ENCODE data around the gene TBC1D2B.

TBC1D2B gene

DNA sequence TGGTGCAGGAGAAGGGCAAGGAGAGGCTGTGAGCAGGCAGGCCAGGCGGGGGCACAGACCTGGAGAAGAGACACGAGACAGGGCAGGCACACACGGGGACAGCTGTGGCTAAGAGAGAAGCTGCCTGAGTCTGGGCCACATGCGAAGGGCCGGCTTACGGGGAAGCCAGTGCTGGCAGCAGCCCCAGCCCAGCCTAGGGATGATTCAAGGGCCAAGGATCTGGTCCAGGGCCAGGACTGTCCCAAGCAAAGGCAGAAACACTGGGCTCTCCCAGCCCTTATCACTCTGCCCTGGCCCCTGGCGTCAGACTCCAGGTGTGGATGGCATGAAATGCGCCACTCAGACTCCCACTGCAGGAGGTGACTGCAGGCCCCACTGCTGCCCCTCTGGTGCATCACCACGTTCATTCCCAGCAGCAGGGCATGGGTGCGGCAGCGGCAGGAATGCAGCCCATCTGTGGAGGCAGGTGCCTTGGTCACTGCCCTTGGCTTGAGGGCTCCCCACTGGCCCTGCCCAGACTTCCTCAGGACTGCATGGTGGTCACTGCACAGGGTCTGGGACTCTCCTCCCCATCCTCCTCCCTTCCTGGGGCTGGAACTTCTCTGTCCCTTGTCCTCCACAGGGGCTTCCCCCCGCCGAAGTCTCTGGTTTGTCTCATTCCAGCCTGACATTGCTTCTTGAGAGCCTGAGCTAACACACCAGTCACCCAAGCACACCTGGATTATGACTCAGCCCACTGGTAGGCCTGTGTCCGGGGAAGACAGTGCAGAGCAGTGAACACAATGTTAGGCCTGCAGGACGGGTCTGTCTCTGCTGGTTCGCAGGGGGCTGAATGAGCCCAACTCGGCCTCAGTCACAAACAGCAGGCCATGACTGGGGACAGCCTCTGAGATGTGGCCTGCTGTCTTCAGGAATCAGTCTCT is 69.3 kb downstream of the TBC1D2B start:
- H3K9me3 Mint-ChIP-seq, result no peaks in the 10 kb centered on the region
- no peak overlapping the region for H3K4me3 Mint-ChIP-seq
- TF ChIP-seq, protein P1, sequence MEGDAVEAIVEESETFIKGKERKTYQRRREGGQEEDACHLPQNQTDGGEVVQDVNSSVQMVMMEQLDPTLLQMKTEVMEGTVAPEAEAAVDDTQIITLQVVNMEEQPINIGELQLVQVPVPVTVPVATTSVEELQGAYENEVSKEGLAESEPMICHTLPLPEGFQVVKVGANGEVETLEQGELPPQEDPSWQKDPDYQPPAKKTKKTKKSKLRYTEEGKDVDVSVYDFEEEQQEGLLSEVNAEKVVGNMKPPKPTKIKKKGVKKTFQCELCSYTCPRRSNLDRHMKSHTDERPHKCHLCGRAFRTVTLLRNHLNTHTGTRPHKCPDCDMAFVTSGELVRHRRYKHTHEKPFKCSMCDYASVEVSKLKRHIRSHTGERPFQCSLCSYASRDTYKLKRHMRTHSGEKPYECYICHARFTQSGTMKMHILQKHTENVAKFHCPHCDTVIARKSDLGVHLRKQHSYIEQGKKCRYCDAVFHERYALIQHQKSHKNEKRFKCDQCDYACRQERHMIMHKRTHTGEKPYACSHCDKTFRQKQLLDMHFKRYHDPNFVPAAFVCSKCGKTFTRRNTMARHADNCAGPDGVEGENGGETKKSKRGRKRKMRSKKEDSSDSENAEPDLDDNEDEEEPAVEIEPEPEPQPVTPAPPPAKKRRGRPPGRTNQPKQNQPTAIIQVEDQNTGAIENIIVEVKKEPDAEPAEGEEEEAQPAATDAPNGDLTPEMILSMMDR (IDR thresholded peaks at IDR 0.05; ENCODE audit: unreplicated experiment in 3 of 3), result no peak
- peaks cover 31% of the 10 kb centered on the region for H3K36me3 Mint-ChIP-seq (ENCODE audit: low read depth)
- peaks cover 41% of the 10 kb centered on the region for H3K4me1 Mint-ChIP-seq
- peak overlapping the region in 2 of 3 experiments; percentile 14 to 61 for H3K27ac Mint-ChIP-seq
- peaks cover 9% of the 10 kb centered on the region for H3K27me3 Mint-ChIP-seq (ENCODE audit: low read depth)

DNA sequence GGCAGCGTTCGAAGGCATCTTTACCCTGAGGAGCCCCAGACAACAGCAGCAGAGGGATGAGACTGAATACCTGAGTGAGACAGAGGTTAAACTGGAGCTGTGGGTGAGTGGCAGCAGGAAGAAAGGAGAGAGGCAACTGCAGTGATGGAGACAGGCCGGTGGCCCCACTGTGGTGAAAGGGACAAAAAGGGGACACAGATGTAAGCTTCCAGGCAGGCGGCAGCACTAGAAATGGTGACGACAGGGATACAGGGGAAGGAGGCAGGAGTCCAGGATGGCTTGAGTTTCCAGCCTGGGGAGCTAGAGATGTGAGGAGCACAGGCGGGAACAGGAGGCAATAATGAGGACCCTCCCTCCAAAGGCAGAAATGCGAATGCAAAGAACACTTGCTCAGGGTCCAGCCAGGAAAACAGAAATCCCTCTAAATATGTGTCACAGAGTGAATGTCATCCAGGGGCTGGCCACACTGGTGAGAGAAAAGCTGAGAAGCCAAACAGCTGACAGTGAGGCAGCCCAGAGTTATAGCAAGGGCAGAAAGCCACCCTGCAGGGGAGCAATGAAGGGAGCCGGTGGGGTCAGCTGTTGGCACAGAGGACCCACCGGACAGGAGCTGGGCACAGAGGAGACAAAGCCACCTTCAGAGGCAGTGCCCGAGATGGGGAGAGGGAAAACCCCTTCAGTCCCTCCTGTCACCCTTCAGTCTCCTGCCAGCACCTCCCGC is 70.1 kb downstream of the TBC1D2B start:
- Mint-ChIP-seq H3K4me1 (peaks cover 44% of the 10 kb centered on the region), H3K27ac (peak overlapping the region in 2 of 3 experiments; percentile 14 to 61), H3K36me3 (ENCODE audit: low read depth) (peaks cover 32% of the 10 kb centered on the region), H3K27me3 (ENCODE audit: low read depth) (peaks cover 9% of the 10 kb centered on the region), H3K4me3 (peak overlapping the region in 1 of 3 experiments; percentile 9), H3K9me3 (no peaks in the 10 kb centered on the region)
- TF ChIP-seq, protein P1 (IDR thresholded peaks at IDR 0.05; ENCODE audit: unreplicated experiment in 3 of 3), result no peak

- TF ChIP-seq, protein P1 (IDR thresholded peaks at IDR 0.05; ENCODE audit: unreplicated experiment in 3 of 3), result no peak
- Mint-ChIP-seq H3K27me3 (ENCODE audit: low read depth) (peaks cover 9% of the 10 kb centered on the region), H3K9me3 (no peaks in the 10 kb centered on the region), H3K4me3 (no peak overlapping the region), H3K27ac (peak overlapping the region in 2 of 3 experiments; percentile 14 to 61), H3K4me1 (peaks cover 44% of the 10 kb centered on the region), H3K36me3 (ENCODE audit: low read depth) (peaks cover 31% of the 10 kb centered on the region)
Observed at GRCh38 chr15:78006567-78007205, 70.8 kb downstream of the TBC1D2B start.

DNA sequence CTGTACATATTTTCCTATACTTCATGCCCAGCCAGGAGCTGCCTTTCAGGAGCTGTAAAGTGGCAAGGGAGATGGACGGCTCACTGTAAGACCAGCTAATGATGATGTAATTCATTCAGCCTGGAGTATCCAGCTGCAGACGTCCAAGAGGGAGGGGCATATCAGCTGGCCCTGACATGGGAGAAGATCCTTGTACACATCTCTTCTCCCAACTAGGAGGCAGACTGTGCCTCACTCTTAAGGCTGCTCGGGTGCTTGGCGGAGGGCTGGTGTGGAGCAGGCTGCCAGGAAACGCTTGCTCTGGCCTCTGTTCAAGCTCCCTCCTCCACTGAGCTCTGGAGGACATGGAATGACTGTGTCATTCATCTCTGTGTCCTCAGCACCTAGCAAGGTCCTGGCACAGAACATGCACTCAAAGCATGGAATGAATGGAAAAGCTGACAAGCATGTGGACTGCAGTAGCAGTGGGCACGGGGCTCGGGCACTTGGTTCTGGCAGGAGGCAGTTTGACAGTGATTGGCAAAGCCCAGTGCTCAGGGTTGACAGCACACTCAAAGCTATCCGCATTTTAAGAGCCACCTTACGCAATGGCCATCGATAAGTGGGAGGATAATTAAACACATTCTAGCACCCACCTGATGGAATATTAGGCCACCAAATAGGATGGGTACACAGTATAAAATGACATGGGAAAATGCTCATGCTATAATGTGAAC is 72.4 kb downstream of the TBC1D2B start:
- Mint-ChIP-seq H3K9me3 (no peaks in the 10 kb centered on the region), H3K4me3 (peak overlapping the region in 1 of 3 experiments; percentile 13), H3K27ac (peak overlapping the region; percentile 8 to 69 (median 52)), H3K4me1 (peaks cover 52% of the 10 kb centered on the region), H3K36me3 (ENCODE audit: low read depth) (peaks cover 30% of the 10 kb centered on the region), H3K27me3 (ENCODE audit: low read depth) (peaks cover 12% of the 10 kb centered on the region)
- TF ChIP-seq, protein P1 (IDR thresholded peaks at IDR 0.05; ENCODE audit: unreplicated experiment in 3 of 3), result peak in 1 of 3 experiments; percentile 12

DNA sequence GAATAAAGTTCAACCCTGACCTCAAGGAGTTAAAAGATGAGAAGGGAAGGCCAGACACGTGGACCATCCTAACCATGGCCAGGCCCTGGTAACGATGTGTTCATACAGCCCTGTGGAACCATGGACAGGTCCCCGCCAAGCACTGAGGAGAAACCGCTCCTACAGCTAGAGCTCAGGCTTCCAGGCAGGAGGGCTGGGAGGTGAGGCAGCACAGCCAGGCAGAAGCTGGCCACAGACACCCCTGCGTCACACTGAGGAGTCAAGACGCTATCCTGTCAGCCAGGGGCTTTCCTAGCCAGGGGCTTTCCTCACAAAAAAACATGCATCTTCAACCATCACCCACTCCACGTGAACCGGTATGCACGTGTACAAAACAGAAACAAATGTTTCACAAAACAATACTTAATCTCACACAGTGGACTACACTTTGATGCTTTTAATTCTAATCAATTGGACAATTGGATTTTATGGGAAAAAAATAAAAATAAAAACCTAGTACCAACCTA is 73.2 kb downstream of the TBC1D2B start:
- Mint-ChIP-seq H3K36me3 (ENCODE audit: low read depth) (peaks cover 30% of the 10 kb centered on the region), H3K4me1 (peaks cover 52% of the 10 kb centered on the region), H3K4me3 (no peak overlapping the region), H3K9me3 (no peaks in the 10 kb centered on the region), H3K27ac (peak overlapping the region in 2 of 3 experiments; percentile 46 to 69), H3K27me3 (ENCODE audit: low read depth) (peaks cover 12% of the 10 kb centered on the region)
- TF ChIP-seq, protein P1 (IDR thresholded peaks at IDR 0.05; ENCODE audit: unreplicated experiment in 3 of 3), result no peak
